AG04450 (cell line): ENCODE measurements around the gene PTPN18. TPM values are rescaled to one million over a fixed set of nuclear protein-coding genes. Genes with fewer than 3 reads are reported as not detected.

Source experiments
- CTCF ChIA-PET: fragments of 300-600, 350-600 bp; formaldehyde crosslinking; extraction: SDS; loops from one replicate; lab custom pipeline; 2022; ENCODE audit warnings: antibody characterized with exemption, inconsistent platforms; lab: Charles Lee
- POLR2A ChIA-PET: fragments of 350-600 bp; formaldehyde crosslinking; extraction: SDS; loops from one replicate; lab custom pipeline; 2021; ENCODE audit warnings: antibody characterized with exemption, inconsistent platforms; lab: Yijun Ruan, JAX
- DNase-seq: peaks from one replicate; pipeline ENCODE4 v3.0.0-alpha.2; 2011; ENCODE audit warnings: low read depth, low spot score
- H3K27ac ChIP-seq: one replicate; pipeline ENCODE4 v1.5.1; 2012; ENCODE audit warnings: low read depth, low read length, control low read depth
- H3K27me3 ChIP-seq: one replicate; pipeline ENCODE4 v1.6.0; 2012; ENCODE audit warnings: low read length; ENCODE audit not compliant: control insufficient read depth, insufficient read depth
- H3K4me3 ChIP-seq: 2 replicates; pipeline ENCODE4 v1.5.1; 2011; ENCODE audit warnings: mild to moderate bottlenecking, low read depth, low read length, control low read depth
- H3K9me3 ChIP-seq: 2 replicates; pipeline ENCODE4 v1.5.1; 2012; ENCODE audit warnings: low read length; ENCODE audit not compliant: control insufficient read depth, insufficient read depth
- polyA minus RNA-seq: library from RNA; depleted of rRNA, polyadenylated mRNA; stranded (reverse); fragments of >200 nt; gene quantifications from 2 replicates; pipeline ENCODE4 v1.2.3, GENCODE V29; 2011; rRNA and poly(A)+ RNA removed
- polyA plus RNA-seq: library from polyadenylated mRNA; depleted of rRNA; stranded (reverse); fragments of >200 nt; gene quantifications from 2 replicates; pipeline ENCODE4 v1.2.3, GENCODE V29; 2011; rRNA removed
- TF ChIP-seq, protein P1 (sequence below): IDR thresholded peaks from 2 replicates; pipeline ENCODE4 v1.5.1; 2011; ENCODE audit warnings: low read depth, low read length, control low read depth, inconsistent platforms

Gene PTPN18, protein sequence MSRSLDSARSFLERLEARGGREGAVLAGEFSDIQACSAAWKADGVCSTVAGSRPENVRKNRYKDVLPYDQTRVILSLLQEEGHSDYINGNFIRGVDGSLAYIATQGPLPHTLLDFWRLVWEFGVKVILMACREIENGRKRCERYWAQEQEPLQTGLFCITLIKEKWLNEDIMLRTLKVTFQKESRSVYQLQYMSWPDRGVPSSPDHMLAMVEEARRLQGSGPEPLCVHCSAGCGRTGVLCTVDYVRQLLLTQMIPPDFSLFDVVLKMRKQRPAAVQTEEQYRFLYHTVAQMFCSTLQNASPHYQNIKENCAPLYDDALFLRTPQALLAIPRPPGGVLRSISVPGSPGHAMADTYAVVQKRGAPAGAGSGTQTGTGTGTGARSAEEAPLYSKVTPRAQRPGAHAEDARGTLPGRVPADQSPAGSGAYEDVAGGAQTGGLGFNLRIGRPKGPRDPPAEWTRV
- polyA plus RNA-seq = 10.1 and 11.6 TPM in 2 replicates
- 12.2 and 15.6 TPM in 2 replicates for polyA minus RNA-seq

DNA sequence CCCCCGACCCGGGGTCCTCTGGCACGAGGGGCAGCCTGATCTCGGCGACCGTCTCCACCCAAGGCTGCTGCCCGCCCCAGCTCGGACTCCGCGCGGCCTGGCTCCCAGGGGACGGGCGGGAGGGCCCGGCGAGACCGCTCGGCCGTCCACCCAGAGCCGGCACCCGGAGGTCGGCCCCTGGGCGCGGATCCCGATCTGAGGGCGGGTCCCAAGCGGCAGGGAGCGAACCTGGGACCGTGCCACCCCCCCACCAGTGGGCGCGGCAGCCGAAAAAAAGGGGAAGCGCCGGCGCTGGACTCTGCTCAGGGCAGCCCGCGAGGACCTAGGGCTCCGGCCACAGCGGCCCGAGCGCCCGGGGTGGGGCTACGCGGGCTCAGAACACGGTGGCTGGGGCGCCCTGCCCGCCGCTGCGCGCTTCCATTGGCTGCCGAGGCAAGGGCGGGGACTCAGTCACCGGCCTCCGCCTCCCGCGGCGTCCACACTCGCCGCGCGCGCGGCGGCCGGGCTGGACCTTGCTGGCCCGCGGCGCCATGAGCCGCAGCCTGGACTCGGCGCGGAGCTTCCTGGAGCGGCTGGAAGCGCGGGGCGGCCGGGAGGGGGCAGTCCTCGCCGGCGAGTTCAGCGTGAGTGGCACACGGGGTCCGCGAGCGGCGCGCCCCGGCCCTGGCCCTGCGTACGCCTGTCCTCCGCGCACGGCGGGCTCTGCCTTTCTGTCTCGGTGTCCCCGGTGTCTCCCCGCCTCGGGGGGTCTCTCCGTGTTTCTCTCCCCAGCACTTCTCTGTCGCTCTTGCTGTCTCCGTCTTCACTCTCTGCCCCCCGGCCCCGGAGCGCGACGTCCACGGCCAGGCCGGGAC, at the start of gene PTPN18:
PTPN18 (plus strand) TSS at position 479 of the 854 bp plus-strand sequence; CDS start at position 531, 52 bp downstream.
- peak within 1 kb of the TSS; percentile 68 for H3K4me3 ChIP-seq
- POLR2A ChIA-PET = interaction anchor here (1.0 to 1.5 kb wide), 5 partner anchors 13 to 35 kb away, joined by 3 to 22 read pairs (median 3); partner anchors contain the start of gene IMP4
- peak; percentile 61 for DNase-seq
- TF ChIP-seq, protein P1, sequence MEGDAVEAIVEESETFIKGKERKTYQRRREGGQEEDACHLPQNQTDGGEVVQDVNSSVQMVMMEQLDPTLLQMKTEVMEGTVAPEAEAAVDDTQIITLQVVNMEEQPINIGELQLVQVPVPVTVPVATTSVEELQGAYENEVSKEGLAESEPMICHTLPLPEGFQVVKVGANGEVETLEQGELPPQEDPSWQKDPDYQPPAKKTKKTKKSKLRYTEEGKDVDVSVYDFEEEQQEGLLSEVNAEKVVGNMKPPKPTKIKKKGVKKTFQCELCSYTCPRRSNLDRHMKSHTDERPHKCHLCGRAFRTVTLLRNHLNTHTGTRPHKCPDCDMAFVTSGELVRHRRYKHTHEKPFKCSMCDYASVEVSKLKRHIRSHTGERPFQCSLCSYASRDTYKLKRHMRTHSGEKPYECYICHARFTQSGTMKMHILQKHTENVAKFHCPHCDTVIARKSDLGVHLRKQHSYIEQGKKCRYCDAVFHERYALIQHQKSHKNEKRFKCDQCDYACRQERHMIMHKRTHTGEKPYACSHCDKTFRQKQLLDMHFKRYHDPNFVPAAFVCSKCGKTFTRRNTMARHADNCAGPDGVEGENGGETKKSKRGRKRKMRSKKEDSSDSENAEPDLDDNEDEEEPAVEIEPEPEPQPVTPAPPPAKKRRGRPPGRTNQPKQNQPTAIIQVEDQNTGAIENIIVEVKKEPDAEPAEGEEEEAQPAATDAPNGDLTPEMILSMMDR = peak; percentile 50
- no peaks in the 10 kb centered on the region for H3K27me3 ChIP-seq
- CTCF ChIA-PET = interaction anchor here (1.0 to 2.1 kb wide), 7 partner anchors 11 to 175 kb away, joined by 3 to 11 read pairs (median 5); partner anchors contain the start of gene SMPD4
- H3K9me3 ChIP-seq = no peaks in the 10 kb centered on the region; the same call in 1 of the 2 replicates
- no peak within 1 kb of the TSS for H3K27ac ChIP-seq

DNA sequence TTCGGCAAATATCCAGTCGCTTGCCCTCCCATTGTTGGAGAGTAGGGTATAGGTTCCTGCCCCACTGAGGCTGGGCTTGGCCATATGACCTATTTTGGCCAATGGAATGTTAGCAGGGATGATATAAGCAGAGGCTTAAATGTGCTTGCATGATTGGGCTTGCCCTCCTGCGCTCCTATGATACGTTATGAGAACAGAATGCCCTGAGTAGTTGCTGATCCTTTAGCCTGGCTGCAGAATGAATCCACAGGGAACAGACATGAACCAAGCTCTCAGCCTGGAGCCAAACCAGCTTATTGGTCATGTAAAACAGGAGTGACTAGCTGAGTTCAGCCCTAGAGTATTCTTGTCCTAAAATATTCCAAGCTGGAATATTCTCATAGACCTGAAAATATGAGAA, 48.0 kb upstream of the PTPN18 start:
- no peak for DNase-seq
- Histone ChIP-seq H3K27ac (no peak overlapping the region), H3K9me3 (no peaks in the 10 kb centered on the region), H3K4me3 (no peak overlapping the region), H3K27me3 (no peaks in the 10 kb centered on the region)
- POLR2A ChIA-PET = no interaction called here
- CTCF ChIA-PET = interaction anchor here (0.6 kb wide), 1 partner anchor 25 kb away, joined by 5 read pairs; no protein-coding TSS in a partner anchor
- TF ChIP-seq, protein P1 = no peak

DNA sequence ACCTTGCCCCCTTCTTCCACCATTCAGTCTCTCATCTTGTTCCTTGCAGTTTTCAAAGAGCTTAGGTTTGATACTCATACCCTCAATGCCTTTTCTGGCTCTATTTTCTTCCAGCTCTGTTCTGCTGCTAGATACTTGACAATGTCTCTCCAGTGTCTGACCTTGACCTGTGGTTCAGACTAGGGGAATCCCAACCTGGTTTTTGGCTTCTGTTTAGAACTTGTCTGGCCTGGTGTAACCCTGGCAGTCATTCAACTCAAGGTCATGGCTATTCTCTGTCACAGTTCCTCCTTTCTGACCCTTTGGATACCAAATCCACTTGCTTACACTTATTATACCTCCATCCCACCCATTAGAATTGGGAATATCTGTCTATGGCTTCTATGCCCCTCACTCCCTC, 45.0 kb upstream of the PTPN18 start:
- Histone ChIP-seq H3K27ac (no peak overlapping the region), H3K9me3 (no peaks in the 10 kb centered on the region; the same call in 1 of the 2 replicates), H3K27me3 (no peaks in the 10 kb centered on the region), H3K4me3 (no peak overlapping the region)
- DNase-seq = no peak
- CTCF ChIA-PET = interaction anchor here (0.6 kb wide), 1 partner anchor 131 kb away, joined by 5 read pairs; no protein-coding TSS in a partner anchor
- TF ChIP-seq, protein P1 = no peak
- POLR2A ChIA-PET = no interaction called here

DNA sequence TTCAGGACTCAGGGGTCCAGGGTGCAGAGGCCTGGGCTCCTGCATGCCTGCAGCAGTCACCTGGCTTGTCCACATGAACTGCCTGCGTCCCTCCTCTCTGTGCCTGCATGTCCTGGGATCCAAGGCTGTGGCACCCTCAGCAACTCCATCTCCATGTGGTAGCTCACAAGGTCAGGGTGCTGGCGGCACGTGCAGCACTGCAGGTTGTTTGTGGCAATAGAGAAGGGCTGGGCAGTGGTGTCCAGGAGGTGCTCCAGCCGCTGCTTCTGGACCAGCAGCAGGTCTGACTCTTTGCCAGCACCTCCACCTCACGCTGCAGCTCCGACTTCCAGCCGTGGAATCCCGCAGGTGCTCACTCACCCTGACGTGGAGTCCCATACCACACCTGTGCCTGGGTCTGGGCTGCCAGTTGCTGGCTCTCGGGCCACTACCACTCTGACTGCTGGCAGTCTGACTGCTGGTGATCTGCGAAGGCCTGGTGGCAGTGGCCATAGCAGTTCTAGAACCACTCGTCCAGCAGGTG, 42.0 kb upstream of the PTPN18 start:
- ChIA-PET CTCF (no interaction called here), POLR2A (no interaction called here)
- TF ChIP-seq, protein P1 = no peak
- Histone ChIP-seq H3K27ac (no peak overlapping the region), H3K27me3 (no peaks in the 10 kb centered on the region), H3K4me3 (no peak overlapping the region), H3K9me3 (no peaks in the 10 kb centered on the region; the same call in 1 of the 2 replicates)
- no peak for DNase-seq
